K562 (cell line): Measurements from ENCODE around the gene CDC14A. TPM values are rescaled to one million over a fixed set of nuclear protein-coding genes. Genes with fewer than 3 reads are reported as not detected.
A peak's percentile ranks its signal among the peaks of the same experiment; 100 is the strongest.

Experiments used
- BHLHE40 ChIP-seq: IDR thresholded peaks from 2 replicates; pipeline ENCODE4 v1.6.1; 2011; ENCODE audit warnings: low read length, improper control_type of control experiment
- CBX2 ChIP-seq: fragments of 200-600 bp; sonication (generic); IDR thresholded peaks from one replicate; pipeline ENCODE4 v1.6.1; 2012; ENCODE audit warnings: mild to moderate bottlenecking, low read length, inconsistent platforms; ENCODE audit not compliant: insufficient read depth, poor library complexity, severe bottlenecking
- ETV6 ChIP-seq, 3 experiments: fragments of 150-350 bp in 1 of 3; sonication (generic) in 1 of 3; formaldehyde crosslinking in 1 of 3; IDR thresholded peaks; 2 replicates each; pipeline versions ENCODE4 v1.6.1 to v1.8.0; 2014 to 2022; ENCODE audit warnings: borderline replicate concordance in 2 of 3, low read depth in 2 of 3, antibody characterized with exemption in 1 of 3, low read length in 1 of 3, mild to moderate bottlenecking in 1 of 3, missing genetic modification reagents in 1 of 3
- FOXA3 ChIP-seq, 2 experiments: fragments of 450-650 bp in 1 of 2; sonication (generic) in 1 of 2; formaldehyde crosslinking; IDR thresholded peaks in 1 of 2; conservative IDR thresholded peaks in 1 of 2; 2 replicates each; pipeline versions ENCODE4 v1.4.0 to v1.8.0; 2020 to 2022; ENCODE audit warnings: mild to moderate bottlenecking in 2 of 2, missing genetic modification reagents in 1 of 2
- SIX5 ChIP-seq, 2 experiments: IDR thresholded peaks; 2 replicates each; pipeline ENCODE4 v1.6.1; 2011; ENCODE audit warnings: low read length in 2 of 2, borderline replicate concordance in 1 of 2, low read depth in 1 of 2, mild to moderate bottlenecking in 1 of 2, moderate library complexity in 1 of 2; ENCODE audit not compliant: insufficient read depth in 1 of 2
- ZNF395 ChIP-seq: fragments of 200-800 bp; sonication (Bioruptor generic); IDR thresholded peaks from 2 replicates; pipeline ENCODE4 v1.6.1; 2017; ENCODE audit warnings: missing genetic modification characterization, missing compliant biosample characterization
- polyA plus RNA-seq, 8 experiments: library from polyadenylated mRNA; depleted of rRNA in 4 of 8; stranded (reverse) in 5 of 8; unstranded in 3 of 8; fragments of >200 nt; fragmentation: Nextera tagmentation in 2 of 8; fragmentation: Illumina TruSeq in 1 of 8; extraction: Ambion mirVana in 2 of 8; extraction: Trizol in 1 of 8; gene quantifications; 2 replicates each; pipeline versions ENCODE4 v1.2.1 to v1.2.3, GENCODE V29; 2011 to 2014; ENCODE audit warnings: inconsistent platforms in 1 of 8, missing spikeins in 1 of 8
- total RNA-seq, 7 experiments: library from RNA; depleted of rRNA in 6 of 7; stranded (reverse); fragments of >200 nt in 6 of 7; fragmentation: Illumina TruSeq in 2 of 7; extraction: Trizol in 2 of 7; gene quantifications; 2 replicates each; pipeline versions ENCODE4 v1.2.1 to v1.2.3, GENCODE V29; 2011 to 2021; ENCODE audit warnings: low replicate concordance in 1 of 7
- TF ChIP-seq, protein P1 (sequence below), 2 experiments: fragments of 450-650 bp in 1 of 2; sonication (generic) in 1 of 2; formaldehyde crosslinking in 1 of 2; IDR thresholded peaks; 2 replicates each; pipeline versions ENCODE4 v1.7.1 to v1.9.0; 2016 to 2022; ENCODE audit warnings: inconsistent platforms in 1 of 2, mild to moderate bottlenecking in 1 of 2, missing genetic modification reagents in 1 of 2
- TF ChIP-seq, protein P2 (sequence below): fragments of 250-450 bp; sonication (Bioruptor Pico); IDR thresholded peaks from 2 replicates; pipeline ENCODE4 v1.5.0; 2021
- TF ChIP-seq, protein P3 (sequence below): fragments of 450-650 bp; formaldehyde crosslinking; IDR thresholded peaks from 2 replicates; pipeline ENCODE4 v1.4.0; 2022; ENCODE audit warnings: missing genetic modification characterization

Gene CDC14A
- total and polyA plus RNA-seq, 9 of the 15 experiments (the other 6 are each of a cell fraction or from before 2014, with no cell fraction given) = 17.0 to 74.3 (median 33.4) TPM

DNA sequence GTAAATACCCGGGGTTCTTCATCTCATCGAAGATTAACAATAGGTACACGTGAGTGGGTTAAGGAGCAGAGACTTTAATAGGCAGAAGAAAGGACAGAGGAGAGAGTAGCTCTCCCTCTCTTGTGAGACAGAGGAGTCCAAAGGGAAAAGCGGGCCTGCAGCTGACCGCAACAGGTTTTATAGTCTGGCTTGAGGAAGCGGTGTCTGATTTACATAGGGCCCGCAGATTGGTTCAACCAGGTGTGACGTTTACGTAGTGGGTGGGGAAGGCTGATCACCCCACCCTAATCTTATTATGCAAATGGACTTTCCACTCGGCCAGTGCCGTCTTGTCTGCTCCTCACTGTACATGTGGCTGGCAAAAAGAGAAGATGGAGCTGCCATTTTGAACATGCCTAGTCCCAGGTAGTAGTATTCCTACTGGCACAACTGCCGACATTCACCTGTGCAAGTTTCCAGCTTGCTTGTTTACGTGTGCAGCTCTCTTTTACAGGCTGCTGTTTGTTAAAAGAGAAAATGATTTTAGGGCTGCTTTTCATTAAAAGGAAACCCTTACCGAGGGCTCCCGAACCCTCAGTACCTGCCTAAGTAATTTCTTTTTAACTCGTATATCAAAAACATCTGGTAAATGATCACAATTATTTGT is 10.6 kb downstream of the CDC14A start (continued):
- TF ChIP-seq, protein P1, sequence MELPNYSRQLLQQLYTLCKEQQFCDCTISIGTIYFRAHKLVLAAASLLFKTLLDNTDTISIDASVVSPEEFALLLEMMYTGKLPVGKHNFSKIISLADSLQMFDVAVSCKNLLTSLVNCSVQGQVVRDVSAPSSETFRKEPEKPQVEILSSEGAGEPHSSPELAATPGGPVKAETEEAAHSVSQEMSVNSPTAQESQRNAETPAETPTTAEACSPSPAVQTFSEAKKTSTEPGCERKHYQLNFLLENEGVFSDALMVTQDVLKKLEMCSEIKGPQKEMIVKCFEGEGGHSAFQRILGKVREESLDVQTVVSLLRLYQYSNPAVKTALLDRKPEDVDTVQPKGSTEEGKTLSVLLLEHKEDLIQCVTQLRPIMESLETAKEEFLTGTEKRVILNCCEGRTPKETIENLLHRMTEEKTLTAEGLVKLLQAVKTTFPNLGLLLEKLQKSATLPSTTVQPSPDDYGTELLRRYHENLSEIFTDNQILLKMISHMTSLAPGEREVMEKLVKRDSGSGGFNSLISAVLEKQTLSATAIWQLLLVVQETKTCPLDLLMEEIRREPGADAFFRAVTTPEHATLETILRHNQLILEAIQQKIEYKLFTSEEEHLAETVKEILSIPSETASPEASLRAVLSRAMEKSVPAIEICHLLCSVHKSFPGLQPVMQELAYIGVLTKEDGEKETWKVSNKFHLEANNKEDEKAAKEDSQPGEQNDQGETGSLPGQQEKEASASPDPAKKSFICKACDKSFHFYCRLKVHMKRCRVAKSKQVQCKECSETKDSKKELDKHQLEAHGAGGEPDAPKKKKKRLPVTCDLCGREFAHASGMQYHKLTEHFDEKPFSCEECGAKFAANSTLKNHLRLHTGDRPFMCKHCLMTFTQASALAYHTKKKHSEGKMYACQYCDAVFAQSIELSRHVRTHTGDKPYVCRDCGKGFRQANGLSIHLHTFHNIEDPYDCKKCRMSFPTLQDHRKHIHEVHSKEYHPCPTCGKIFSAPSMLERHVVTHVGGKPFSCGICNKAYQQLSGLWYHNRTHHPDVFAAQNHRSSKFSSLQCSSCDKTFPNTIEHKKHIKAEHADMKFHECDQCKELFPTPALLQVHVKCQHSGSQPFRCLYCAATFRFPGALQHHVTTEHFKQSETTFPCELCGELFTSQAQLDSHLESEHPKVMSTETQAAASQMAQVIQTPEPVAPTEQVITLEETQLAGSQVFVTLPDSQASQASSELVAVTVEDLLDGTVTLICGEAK (IDR thresholded peaks at IDR 0.05) = no peak
- TF ChIP-seq, protein P1 (CRISPR knock-in tag; IDR thresholded peaks at IDR 0.05) = no peak
- TF ChIP-seq ETV6 (IDR thresholded peaks at IDR 0.05; ENCODE audit: borderline replicate concordance in 1 of 2, low read depth in 2 of 2, low read length in 1 of 2) = no peak
- no peak for TF ChIP-seq ETV6 (CRISPR knock-in tag; IDR thresholded peaks at IDR 0.05; ENCODE audit: borderline replicate concordance)
- TF ChIP-seq FOXA3 (CRISPR knock-in tag; conservative IDR thresholded peaks at IDR 0.05 in 1 of 2, IDR thresholded peaks at IDR 0.05 in 1 of 2) = no peak
- TF ChIP-seq BHLHE40 = peak; percentile 67
- TF ChIP-seq ZNF395 (CRISPR knock-in tag) = no peak
- TF ChIP-seq SIX5 (IDR thresholded peaks at IDR 0.05; ENCODE audit: borderline replicate concordance in 1 of 2, insufficient read depth in 1 of 2, low read depth in 1 of 2, low read length in 2 of 2) = no peak
- TF ChIP-seq, protein P2, sequence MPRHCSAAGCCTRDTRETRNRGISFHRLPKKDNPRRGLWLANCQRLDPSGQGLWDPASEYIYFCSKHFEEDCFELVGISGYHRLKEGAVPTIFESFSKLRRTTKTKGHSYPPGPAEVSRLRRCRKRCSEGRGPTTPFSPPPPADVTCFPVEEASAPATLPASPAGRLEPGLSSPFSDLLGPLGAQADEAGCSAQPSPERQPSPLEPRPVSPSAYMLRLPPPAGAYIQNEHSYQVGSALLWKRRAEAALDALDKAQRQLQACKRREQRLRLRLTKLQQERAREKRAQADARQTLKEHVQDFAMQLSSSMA (CRISPR knock-in tag) = no peak
- TF ChIP-seq, protein P3, sequence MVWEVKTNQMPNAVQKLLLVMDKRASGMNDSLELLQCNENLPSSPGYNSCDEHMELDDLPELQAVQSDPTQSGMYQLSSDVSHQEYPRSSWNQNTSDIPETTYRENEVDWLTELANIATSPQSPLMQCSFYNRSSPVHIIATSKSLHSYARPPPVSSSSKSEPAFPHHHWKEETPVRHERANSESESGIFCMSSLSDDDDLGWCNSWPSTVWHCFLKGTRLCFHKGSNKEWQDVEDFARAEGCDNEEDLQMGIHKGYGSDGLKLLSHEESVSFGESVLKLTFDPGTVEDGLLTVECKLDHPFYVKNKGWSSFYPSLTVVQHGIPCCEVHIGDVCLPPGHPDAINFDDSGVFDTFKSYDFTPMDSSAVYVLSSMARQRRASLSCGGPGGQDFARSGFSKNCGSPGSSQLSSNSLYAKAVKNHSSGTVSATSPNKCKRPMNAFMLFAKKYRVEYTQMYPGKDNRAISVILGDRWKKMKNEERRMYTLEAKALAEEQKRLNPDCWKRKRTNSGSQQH (CRISPR knock-in tag) = no peak
- no peak for TF ChIP-seq CBX2
